GM21526 (cell line): Measurements from ENCODE around the gene ZGPAT.
"Not testable (repeated sequence)": the region's sequence is repeated elsewhere in the genome, so short reads cannot be mapped to it uniquely, and the experiment has no call there.

Experiments used
- ATAC-seq: cut with Tn5 transposase; IDR thresholded peaks from one replicate; pipeline ENCODE4 v1.9.1; 2021; ENCODE audit warnings: moderate library complexity; ENCODE audit not compliant: unreplicated experiment, low FRiP score

ZGPAT gene

DNA sequence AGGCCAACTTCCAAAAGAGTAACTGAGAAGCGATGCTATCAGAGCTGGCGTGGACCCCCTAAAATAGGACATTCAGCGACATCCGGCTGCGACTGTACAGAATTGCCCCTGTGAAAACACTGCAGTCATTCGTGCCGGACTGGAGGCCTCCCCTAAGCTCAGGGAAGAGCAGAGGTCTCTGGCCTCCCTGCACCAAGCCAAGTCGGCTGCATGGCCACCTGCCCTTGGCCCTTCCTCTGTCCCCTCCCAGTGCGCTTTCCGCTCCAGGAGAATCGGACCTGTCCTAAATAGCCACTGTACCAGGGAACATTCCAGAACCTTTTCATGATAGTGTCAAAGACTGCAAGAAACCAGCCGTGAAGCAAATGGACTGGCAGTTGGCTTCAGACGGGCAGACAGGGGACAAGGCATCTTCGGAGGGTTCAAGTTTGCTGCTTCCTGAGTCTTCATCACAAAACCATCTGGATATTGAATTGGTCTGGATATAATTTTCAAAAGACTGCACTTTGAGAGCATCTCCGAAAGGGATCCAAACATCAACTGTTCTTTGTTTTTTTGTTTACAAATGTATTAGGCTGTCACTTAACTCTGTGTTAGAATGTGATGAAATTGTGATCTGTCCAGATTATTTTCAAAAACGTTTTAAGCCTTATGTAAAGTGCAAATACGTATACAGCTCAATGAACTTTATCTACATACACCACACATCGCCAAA lies 48.3 kb downstream of the ZGPAT start:
- no peak for ATAC-seq

DNA sequence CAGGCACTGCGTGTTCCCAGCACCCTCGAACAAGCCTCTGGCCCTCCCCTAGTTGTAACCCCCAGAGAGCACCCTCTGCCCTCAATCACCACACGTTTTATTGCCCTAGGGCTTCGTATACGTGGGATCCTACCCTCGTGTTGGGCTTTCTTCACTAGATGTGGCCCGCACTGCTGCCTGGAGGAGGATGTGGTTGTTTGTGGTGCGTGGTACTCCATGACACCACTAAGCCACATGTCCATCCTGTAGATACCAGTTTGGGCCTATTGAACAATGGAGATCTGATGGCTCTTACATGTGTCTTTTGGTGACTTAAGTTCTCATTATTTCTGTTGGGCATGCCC lies 48.8 kb downstream of the ZGPAT start:
- no peak for ATAC-seq

DNA sequence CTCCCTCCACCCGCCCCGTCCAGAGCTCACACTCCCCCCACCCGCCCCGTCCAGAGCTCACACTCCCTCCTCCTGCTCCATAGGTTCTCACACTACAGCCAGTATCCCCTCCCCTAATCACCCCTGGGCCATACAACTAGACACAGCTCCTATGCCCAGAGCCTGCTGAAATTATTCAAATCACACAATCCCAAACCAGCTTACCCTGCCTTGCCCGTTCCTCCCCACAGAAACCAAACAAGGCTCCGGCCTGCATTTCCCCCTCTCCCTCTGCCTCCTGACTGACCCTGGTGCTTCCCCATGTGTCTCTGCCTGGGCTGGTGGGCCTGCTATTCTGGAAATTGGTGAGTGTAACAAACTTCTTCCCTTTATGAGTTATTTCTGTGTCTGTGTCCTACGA lies 50.3 kb downstream of the ZGPAT start:
- ATAC-seq, result no peak

DNA sequence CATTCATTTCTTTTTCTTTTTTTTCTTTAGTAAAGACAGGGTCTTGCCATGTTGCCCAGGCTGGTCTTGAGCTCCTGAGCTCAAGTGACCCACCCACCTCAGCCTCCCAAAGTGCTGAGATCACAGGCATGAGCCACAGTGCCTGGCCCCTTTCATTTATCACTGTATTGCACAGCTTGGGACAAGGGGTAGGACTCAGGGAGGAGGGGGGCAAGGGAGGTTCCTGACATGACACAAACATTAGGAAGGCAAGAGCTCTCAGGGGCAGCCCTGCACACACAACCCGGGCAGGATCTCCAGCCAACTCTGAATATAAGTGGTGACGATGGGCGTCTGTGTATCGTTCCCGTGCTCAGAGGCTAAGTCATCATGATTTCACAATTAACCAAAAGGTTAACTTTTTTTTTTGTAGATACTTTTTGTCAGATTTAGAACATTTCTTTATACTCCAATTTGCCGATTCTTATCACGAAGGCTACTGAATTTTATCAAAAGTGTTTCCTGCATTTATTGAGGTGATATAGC lies 51.6 kb downstream of the ZGPAT start:
- ATAC-seq, result no peak

DNA sequence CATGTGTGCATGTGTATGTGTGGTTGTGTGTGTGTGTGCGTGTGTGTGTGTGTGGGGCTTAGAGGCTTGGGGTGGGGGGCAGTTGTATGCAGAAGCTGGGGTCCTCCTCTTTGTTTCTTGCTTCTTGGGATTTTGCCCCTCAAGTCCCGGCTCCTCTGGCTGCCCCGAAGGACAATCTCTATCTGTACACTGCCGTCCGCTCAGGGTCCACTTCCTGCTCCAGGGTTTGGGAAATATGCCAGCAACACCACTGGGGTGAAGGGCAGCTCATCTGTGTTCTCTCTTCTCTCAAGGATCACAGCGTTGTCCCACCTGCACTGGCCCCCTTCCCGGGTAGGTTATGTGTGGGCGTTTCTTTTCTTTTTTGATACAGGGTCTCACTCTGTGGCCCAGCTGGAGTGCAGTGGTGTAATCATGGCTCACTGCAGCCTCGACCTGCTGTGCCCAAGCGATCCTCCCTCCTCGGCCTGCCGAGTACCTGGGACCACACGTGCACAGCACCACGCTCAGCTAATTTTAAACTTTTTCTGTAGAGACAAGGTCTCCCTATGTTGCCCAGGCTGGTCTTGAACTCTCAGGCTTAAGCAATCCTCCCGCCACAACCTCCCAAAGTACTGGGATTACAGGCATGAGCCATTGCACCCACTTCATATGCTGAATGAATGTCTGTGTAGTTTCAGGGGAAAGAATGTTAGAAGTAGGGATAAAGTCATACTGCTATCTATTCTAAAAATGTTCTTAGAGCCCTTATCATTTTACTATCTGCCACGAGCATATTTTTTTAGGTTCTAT lies 57.4 kb downstream of the ZGPAT start:
- no peak for ATAC-seq

DNA sequence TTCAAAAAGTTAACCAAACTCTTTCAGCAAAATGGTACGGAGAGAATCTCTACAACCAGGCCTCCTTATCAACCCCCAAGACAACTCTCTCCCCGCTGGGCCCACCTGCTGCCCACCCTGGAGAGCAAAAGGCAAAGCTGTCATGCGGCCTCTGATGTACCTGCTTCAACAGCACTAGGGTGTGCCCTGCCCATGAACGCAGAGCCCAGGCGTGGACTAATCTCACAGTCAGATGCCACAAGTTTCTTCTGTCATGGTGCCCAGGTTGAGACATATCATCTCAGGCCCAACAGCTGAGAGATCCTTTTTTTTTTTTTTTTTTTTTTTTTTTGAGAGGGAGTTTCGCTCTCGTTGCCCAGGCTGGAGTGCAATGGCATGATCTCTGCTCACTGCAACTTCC lies 58.1 kb downstream of the ZGPAT start:
- no peak for ATAC-seq

DNA sequence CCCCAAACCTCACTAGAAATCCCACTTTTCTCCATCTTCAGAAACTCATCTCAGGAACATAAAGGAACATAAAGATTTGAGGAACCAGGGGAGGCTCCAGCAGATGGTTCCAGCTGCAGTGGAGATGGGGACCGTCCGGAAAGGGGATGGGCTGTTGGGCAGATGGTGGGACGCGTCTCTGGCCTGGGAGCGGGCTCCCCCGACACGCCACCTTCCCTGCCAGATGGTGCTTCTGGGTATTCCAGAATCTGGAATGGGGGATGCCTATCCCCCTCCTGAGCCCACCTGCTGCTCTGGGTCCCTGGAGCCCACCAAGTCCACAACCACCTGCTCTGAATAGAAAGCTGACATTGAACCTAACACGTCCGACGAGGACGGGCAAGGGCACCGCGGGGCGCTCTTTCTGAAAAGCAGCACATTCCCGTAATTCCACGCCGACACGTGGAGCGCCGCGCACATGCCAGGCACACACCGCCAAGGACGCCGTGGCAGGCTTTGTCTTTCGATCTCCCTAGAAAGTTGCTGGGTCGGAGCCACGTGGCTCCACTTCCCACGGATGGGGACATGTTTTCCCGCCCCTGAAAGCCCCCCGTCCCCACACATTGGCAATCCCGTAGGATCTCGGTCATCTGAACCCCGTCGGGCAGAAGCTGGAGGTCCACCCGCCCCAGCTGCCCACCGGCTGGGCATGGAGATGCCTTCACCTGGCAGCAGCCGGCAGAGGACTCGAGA lies 59.0 kb downstream of the ZGPAT start:
- no peak for ATAC-seq

DNA sequence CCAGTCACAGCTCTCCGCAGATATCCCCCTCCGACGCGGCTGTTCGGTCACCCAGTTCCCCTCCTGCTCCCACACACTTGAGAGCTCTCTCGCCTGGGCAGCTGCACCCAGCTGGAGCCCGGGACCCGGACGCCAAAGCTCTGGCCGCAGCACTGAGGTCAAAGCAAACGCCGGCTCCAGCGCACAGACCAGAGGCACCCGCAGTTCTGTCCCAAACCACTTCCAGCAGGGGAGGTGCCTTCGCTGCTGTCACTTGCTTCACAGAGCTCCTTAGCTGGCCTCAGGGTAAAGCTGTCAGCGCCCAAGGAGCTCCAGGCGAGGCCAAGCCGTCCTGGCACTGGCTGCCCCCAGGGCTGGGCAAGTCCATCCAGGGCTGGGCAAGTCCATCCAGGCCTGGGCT lies 59.6 kb downstream of the ZGPAT start:
- ATAC-seq, result no peak

DNA sequence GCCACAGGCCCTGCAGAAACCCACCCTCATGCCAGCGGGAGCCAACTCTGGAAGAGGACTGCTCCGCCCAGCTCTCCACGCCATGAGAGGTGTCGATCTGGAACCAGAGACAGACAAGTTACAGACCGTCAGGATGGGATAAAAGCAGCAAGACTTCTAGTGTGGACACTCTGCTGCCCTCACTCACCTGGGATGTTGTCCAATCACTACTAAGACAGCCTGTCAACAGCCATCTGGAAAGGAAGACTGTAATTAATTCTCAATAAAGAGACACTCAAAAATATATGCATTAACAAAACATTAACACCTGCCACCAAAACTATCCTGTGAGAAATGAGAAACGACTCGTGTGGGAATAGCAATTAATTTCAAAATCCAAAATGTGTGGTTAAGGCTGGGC lies 60.0 kb downstream of the ZGPAT start:
- ATAC-seq, result no peak

DNA sequence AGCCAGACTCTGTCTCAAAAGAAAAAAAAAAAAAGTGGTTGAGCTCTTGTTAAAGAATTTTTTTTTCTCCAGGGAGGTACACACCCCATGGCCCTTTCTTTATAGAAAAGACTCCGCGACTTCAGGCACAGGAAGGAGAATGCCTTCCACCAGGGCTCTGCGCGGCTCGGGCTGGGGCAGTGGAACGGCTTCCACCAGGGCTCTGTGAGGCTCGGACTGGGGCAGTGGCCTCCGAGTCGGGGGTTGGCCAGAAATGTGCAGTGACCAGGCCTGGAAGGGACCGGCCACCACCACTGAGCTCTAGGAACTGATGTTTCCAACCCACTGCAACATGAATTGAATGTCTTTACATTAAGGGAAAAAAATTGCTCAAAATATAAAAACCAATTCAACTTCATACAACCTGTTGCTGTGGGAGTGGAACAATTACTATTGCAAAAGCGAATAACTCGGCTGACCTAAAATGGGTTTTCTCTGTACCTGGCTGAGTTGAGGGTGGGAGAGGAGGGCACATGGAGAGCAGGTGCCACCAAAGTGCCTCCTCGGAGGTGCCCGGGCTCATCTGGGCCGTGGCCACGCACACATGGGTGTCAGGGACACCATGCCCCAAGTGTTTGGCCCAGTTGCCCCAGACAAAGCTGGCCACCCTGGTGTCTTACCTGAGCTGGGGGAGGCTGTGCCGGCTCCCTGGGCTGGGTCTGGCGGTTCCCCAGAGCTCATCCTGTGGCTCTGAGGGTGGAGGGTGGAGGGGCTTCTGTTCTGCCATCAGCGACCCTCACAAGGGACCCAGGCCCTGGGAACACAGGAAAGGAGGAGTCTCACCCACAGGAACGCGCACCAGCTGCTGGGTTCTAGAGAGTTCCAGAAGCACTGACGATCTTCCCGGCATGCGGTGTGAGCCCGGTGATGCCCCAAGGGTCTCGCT lies 61.0 kb downstream of the ZGPAT start:
- ATAC-seq, result no peak

DNA sequence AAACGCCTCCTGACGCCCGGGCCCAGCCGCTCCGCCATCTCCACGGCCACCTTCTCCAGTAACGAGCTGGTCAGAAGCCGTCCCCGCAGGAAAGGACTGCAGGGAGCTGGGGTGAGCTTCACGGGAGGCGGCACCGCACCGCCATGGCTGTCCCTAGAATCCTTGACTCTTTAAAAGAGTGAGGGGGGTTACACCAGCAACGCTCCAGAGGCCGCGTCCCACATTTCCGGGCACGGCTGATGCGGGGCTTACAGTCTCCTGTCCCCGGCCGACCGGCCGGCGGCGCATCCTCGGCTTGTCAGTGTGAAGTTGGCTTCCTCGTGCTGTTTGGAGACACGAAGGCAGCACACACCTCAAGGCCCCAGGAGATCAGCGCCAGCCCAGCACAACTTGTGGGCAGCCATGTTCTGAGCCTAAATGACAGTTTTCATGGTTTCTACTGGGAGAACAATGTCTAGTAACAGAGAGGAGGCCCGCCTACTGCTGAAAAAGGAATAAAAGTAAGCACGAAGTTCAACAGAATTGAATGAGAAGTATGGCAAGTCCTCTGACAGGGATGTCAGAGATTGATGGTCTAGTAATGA lies 62.1 kb downstream of the ZGPAT start:
- no peak for ATAC-seq

DNA sequence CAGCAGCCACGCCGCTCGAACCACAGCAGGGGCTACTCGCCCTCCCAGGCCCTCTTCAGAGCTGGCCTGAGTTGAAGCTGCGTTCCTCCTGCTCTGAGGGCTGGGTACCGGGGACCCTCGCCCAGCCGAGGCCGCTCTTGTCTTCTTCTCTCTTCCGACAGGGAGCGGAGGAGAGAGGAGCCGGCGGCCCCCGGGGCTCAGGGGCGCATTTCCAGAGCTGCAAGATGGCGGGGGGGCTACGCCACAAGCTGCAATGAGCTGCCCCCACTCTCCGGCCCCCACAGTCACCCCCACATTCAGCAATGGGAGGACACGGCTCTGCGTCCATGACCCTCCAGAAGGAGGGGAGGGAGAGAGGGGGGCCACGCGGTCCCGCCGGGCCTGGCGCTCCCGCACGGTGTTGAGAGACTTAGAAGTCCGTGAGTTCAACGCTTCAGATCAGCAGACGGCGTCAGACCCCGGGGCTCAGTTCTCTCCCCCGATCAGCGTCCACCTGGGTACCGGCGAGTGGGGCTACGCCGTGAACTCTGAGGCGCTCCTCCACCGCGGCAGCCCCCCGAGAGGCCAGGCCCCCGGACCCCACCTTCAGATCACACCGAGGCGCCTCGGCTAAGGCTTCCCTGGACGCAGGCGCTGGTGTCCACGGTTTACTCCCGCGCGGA lies 63.3 kb downstream of the ZGPAT start:
- ATAC-seq, result no peak

DNA sequence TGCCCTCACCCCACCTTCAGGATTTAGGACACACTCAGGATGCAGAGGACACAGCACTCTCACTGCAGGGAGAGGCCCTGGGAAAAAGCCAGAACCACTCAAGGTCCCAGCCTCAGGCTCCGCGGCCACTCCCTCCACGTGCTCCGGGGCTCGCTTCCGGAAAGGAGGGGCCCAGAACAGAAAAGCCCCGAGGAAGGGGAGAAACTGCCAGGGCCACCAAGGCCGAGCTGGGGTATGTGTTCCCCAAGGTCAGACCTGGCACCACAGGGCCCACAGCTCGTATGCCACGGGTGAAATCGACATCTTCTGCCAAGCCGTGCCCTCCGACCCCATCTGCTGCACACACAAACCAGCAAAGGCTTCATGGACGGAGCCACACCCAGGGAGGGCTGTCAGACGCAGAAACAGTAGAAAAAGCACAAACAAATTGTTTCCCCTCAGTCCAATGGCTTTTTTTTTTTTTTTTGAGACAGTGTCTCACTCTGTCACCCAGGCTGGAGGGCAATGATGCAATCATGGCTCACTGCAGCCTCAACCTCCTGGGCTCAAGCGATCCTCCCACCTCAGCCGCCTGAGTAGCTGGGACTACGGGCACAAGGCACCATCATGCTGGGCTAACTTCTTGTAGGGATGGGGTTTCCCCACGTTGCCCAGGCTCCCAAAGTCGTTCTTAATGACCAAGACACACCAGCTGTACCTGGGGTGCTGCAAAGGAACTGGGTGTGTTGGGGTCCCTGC lies 65.1 kb downstream of the ZGPAT start:
- ATAC-seq, result no peak

DNA sequence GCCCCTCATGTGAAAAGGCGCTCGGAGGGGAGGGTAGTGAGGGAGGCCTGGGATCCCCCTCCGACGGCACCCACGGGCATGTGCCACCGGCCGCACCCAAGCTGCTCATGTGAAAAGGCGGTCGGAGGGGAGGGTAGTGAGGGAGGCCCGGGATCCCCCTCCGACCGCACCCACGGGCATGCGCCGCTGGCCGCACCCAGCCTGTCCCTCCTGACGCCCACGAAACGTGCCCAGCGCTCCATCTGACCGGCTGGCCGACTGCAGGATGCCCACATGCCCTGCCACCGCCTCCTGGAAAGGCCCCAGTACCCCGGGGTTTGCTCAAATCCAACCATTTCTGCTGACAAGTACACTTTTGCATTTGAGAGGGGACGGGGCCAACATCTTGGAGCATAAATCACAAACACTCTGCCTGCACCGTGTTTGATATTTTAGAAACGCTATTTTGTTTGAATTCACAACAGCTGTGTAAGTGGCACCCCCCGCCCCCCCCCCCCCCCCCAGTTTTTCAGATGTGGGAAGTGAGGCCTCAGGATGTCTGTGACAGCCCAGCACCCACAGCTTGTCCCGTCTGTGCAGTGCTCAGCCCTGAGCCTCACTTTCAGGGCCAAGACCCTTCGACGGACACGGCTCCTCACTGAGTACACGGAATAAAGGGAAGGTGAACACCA lies 65.9 kb downstream of the ZGPAT start:
- ATAC-seq, result no peak

DNA sequence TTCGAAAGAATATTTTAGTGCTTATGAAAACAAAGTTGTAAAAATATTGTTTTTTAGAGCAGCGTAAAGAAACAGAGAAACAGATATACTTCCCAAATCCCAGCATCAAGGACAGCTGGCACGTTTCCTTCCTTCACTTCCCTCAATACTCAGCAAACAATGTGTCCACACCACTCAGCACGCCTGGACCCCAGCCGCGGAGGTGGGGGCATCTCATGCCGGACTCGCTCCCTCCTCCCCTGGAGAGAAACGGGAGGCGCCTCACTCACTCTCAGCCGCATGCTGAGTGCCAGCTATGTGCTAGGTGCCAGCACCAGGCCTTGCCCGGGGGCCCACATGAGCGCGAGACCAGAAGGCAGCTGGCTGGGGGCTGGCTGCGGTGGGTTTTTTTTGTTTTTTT lies 66.5 kb downstream of the ZGPAT start:
- no peak for ATAC-seq

DNA sequence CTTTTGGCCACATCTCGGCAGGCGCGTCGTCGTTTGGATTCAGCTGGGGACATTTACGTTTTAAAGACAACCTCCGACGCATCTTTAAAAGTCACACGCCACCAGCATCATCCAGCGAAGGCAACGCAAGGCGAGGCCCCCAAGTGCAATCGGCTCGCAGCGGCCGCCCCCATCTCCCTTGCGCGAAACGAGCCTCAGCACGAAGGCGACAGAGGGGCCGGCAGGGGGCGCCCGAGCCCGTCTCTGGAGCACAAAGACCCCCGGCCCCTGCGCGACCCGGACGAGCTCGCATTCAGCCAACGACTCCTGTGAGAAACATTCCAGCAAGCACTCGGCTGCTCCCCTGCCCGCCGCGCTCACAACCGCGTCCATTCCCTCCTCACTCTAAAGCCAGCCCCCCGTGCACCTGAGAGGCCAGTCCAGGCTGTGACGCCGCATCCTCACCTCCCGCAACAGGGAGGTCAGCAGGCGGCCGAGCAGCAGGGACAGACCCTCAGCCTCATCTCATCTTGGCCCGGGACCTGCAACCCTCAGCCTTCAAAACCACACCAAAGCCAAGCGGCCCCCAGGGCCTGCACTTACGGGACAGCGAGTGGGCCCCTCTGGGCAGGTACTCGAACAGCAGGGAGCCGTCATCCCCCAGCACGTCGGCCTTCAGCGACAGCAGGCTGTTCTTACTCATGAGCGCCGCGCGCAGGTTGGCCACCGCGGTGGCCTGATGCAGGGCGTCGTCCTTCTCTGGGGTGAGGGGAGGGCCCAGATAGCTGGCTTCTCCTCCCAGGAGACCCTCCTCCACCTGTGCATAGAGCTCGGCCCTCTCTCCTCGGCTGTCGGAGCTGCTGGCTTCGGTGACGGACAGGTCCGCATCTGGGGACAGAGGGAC lies 67.5 kb downstream of the ZGPAT start:
- ATAC-seq, result no peak

DNA sequence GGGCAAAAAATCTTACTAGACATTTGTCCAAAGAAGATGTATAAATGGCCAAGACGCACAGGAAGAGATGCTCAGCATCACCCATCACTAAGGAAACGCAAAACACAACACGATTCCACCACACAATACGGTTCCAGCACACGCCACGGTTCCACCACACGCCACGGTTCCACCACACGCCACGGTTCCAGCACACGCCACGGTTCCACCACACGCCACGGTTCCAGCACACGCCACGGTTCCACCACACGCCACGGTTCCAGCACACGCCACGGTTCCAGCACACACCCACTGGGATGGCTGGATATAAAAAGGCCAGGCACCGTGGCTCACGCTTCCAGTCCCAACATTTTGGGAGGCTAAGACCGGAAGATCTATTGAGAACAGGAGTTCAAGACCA lies 69.0 kb downstream of the ZGPAT start:
- ATAC-seq, result not testable (repeated sequence)
